Hepatocyte (in vitro differentiated cells): ENCODE measurements around the gene RELA.

ENCODE experiments used
- EZH2phosphoT487 ChIP-seq: fragments of 200-600 bp; sonication (generic); IDR thresholded peaks from one replicate; pipeline ENCODE4 v1.6.1; 2018; ENCODE audit warnings: antibody characterized with exemption, mild to moderate bottlenecking, low read depth, moderate library complexity; ENCODE audit not compliant: unreplicated experiment, severe bottlenecking
- TF ChIP-seq, protein P1 (sequence below): fragments of 200-600 bp; sonication (generic); IDR thresholded peaks from 2 replicates; pipeline ENCODE4 v1.5.1; 2016; ENCODE audit warnings: antibody characterized with exemption, mild to moderate bottlenecking; ENCODE audit not compliant: poor library complexity

DNA sequence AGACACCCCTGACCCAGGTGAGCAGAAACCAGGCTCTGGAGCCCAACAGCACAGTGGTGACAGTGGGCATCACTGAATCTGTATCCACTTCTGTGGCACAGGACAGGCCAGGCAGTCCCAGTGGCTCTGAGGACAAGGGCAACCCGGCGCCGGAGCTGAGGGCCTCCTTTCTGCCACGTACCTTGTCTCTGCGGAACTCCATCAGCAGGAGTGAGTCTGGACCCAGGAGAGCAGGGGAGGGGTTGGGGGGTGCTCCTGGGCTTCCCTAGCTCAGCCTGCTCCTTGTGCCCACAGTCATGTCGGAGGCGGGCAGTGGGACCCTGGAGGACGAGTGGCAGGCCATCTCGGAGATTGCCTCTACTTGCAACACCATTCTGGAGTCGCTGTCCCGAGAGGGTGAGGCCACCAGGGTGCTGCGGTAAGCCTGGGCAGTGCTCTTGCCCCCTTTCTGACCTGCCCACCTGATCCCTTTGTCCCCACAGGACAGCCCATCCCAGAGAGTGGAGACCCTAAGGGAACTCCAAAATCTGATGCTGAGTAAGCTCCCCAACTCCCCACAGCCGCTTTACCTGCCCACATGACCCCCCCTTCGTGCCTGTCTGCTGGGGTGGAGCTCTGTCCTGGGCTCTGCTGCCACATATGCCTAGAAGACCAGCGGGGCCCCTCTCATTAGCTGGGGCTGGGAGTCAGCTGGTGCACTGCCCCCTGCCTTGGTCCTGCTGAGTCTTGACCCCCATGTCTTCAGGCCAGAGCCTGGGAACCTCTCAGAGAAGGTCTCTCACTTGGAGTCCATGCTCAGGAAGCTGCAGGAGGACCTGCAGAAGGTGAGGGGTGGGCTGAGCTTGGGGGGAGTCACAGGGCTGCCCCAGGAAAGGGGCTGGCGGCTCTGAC lies 12.8 kb downstream of the RELA start:
- TF ChIP-seq, protein P1, sequence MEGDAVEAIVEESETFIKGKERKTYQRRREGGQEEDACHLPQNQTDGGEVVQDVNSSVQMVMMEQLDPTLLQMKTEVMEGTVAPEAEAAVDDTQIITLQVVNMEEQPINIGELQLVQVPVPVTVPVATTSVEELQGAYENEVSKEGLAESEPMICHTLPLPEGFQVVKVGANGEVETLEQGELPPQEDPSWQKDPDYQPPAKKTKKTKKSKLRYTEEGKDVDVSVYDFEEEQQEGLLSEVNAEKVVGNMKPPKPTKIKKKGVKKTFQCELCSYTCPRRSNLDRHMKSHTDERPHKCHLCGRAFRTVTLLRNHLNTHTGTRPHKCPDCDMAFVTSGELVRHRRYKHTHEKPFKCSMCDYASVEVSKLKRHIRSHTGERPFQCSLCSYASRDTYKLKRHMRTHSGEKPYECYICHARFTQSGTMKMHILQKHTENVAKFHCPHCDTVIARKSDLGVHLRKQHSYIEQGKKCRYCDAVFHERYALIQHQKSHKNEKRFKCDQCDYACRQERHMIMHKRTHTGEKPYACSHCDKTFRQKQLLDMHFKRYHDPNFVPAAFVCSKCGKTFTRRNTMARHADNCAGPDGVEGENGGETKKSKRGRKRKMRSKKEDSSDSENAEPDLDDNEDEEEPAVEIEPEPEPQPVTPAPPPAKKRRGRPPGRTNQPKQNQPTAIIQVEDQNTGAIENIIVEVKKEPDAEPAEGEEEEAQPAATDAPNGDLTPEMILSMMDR: no peak
- no peak for TF ChIP-seq EZH2phosphoT487
